A673 (cell line): ENCODE results near the gene ZKSCAN7.
"Not testable (repeated sequence)": the region's sequence is repeated elsewhere in the genome, so short reads cannot be mapped to it uniquely, and the experiment has no call there.

Experiments
- CTCF ChIP-seq: fragments of 300-800, 200-600 bp; sonication (generic); conservative IDR thresholded peaks from 2 replicates; pipeline ENCODE4 v1.5.1; 2017; ENCODE audit warnings: low read depth, mild to moderate bottlenecking, antibody characterized with exemption, low read length, moderate library complexity, mixed read lengths
- EZH2 ChIP-seq: fragments of 200-600 bp; sonication (generic); IDR thresholded peaks from 2 replicates; pipeline ENCODE4 v1.6.1; 2017; ENCODE audit warnings: borderline replicate concordance, low read depth, mild to moderate bottlenecking, mixed read lengths, antibody characterized with exemption, low read length; ENCODE audit not compliant: poor library complexity, severe bottlenecking

GRCh38 chr3:44578924-44579515, 24.0 kb downstream of the ZKSCAN7 start:
- TF ChIP-seq CTCF, EZH2: not testable (repeated sequence)
